ENCODE data around the gene HBG2.

HBG2 gene

GRCh38 chr11:5231111-5231510 lies 23.5 kb downstream of the HBG2 start:
- Histone ChIP-seq H4K91ac (ENCODE audit: low read depth, low read length, poor library complexity) (no peak overlapping the region), H2BK5ac (ENCODE audit: low read length) (no peak overlapping the region), H3K4me2 (ENCODE audit: insufficient read depth, low read length, poor library complexity, severe bottlenecking) (no peak overlapping the region), H3K18ac (ENCODE audit: low read length) (no peak overlapping the region), H3K4ac (ENCODE audit: low read length) (no peak overlapping the region), H3K14ac (ENCODE audit: low read length) (no peak overlapping the region), H4K8ac (ENCODE audit: low read depth, low read length) (no peak overlapping the region), H2AK5ac (ENCODE audit: low read depth, low read length) (no peak overlapping the region), H3K27ac (replicated peaks; ENCODE audit: low read length) (no peak overlapping the region), H3K9ac (ENCODE audit: low read depth, low read length, poor library complexity) (no peak overlapping the region), H3K27me3 (ENCODE audit: control insufficient read depth in 3 of 3, insufficient read depth in 3 of 3, low read depth in 1 of 3, low read length in 3 of 3) (no peaks in the 10 kb centered on the region), H3K4me3 (ENCODE audit: low read length in 2 of 2) (no peak overlapping the region), H3K79me1 (ENCODE audit: low read depth, low read length) (no peaks in the 10 kb centered on the region), H3K36me3 (replicated peaks in 1 of 2; ENCODE audit: control insufficient read depth in 2 of 2, insufficient read depth in 2 of 2, low read length in 2 of 2) (no peaks in the 10 kb centered on the region), H2BK15ac (ENCODE audit: low read length) (no peak overlapping the region), H2BK120ac (ENCODE audit: low read depth, low read length) (no peak overlapping the region), H3K23ac (ENCODE audit: low read depth, low read length, poor library complexity) (no peak overlapping the region), H3K9me3 (replicated peaks in 1 of 2; ENCODE audit: control insufficient read depth in 2 of 2, insufficient read depth in 1 of 2, low read depth in 1 of 2, low read length in 2 of 2) (no peaks in the 10 kb centered on the region), H3K4me1 (ENCODE audit: control insufficient read depth in 2 of 2, insufficient read depth in 1 of 2, low read depth in 1 of 2, low read length in 2 of 2) (peaks cover 0 to 3% of the 10 kb centered on the region in 2 donors), H2AFZ (ENCODE audit: low read length) (no peak overlapping the region), H2BK12ac (ENCODE audit: low read length) (no peak overlapping the region)
- no peak for DNase-seq (ENCODE audit: low spot score)
- WGBS, 2 donors (ENCODE audit: extremely low coverage in 2 of 2, insufficient read length in 2 of 2, insufficient replicate concordance in 1 of 2): no CpG with 5 or more reads among the region's 2 CpGs

- Histone ChIP-seq H4K91ac (ENCODE audit: low read depth, low read length, poor library complexity) (no peak overlapping the region), H3K27ac (replicated peaks; ENCODE audit: low read length) (no peak overlapping the region), H3K9me3 (replicated peaks in 1 of 2; ENCODE audit: control insufficient read depth in 2 of 2, insufficient read depth in 1 of 2, low read depth in 1 of 2, low read length in 2 of 2) (no peaks in the 10 kb centered on the region), H2BK15ac (ENCODE audit: low read length) (no peak overlapping the region), H2AFZ (ENCODE audit: low read length) (no peak overlapping the region), H3K27me3 (ENCODE audit: control insufficient read depth in 3 of 3, insufficient read depth in 3 of 3, low read depth in 1 of 3, low read length in 3 of 3) (no peaks in the 10 kb centered on the region), H2BK12ac (ENCODE audit: low read length) (no peak overlapping the region), H2AK5ac (ENCODE audit: low read depth, low read length) (no peak overlapping the region), H3K4me1 (ENCODE audit: control insufficient read depth in 2 of 2, insufficient read depth in 1 of 2, low read depth in 1 of 2, low read length in 2 of 2) (peaks cover 0 to 3% of the 10 kb centered on the region in 2 donors), H4K8ac (ENCODE audit: low read depth, low read length) (no peak overlapping the region), H3K79me1 (ENCODE audit: low read depth, low read length) (no peaks in the 10 kb centered on the region), H3K18ac (ENCODE audit: low read length) (no peak overlapping the region), H3K14ac (ENCODE audit: low read length) (no peak overlapping the region), H3K4me2 (ENCODE audit: insufficient read depth, low read length, poor library complexity, severe bottlenecking) (no peak overlapping the region), H3K23ac (ENCODE audit: low read depth, low read length, poor library complexity) (no peak overlapping the region), H3K4ac (ENCODE audit: low read length) (no peak overlapping the region), H2BK120ac (ENCODE audit: low read depth, low read length) (no peak overlapping the region), H2BK5ac (ENCODE audit: low read length) (no peak overlapping the region), H3K36me3 (replicated peaks in 1 of 2; ENCODE audit: control insufficient read depth in 2 of 2, insufficient read depth in 2 of 2, low read length in 2 of 2) (no peaks in the 10 kb centered on the region), H3K4me3 (ENCODE audit: low read length in 2 of 2) (no peak overlapping the region), H3K9ac (ENCODE audit: low read depth, low read length, poor library complexity) (no peak overlapping the region)
- no peak for DNase-seq (ENCODE audit: low spot score)
- WGBS, 2 donors (ENCODE audit: extremely low coverage in 2 of 2, insufficient read length in 2 of 2, insufficient replicate concordance in 1 of 2): 100% methylated on average over 1 of the region's 1 CpG; no CpG with 5 or more reads in 1 of the 2 donors
Measured at GRCh38 chr11:5230266-5230665, 24.3 kb downstream of the HBG2 start.

- WGBS, 2 donors (ENCODE audit: extremely low coverage in 2 of 2, insufficient read length in 2 of 2, insufficient replicate concordance in 1 of 2): no CpG with 5 or more reads among the region's 2 CpGs
- no peak for DNase-seq (ENCODE audit: low spot score)
Measured at GRCh38 chr11:5229796-5230195, 24.8 kb downstream of the HBG2 start.

GRCh38 chr11:5229356-5229755 lies 25.2 kb downstream of the HBG2 start:
- no peaks in the 10 kb centered on the region for H3K79me1 ChIP-seq (ENCODE audit: low read depth, low read length)

More at GRCh38 chr11:5229796-5230195, 24.8 kb downstream of the HBG2 start:
- Histone ChIP-seq H4K91ac (ENCODE audit: low read depth, low read length, poor library complexity) (no peak overlapping the region), H3K14ac (ENCODE audit: low read length) (no peak overlapping the region), H3K4me2 (ENCODE audit: insufficient read depth, low read length, poor library complexity, severe bottlenecking) (no peak overlapping the region), H3K9me3 (replicated peaks in 1 of 2; ENCODE audit: control insufficient read depth in 2 of 2, insufficient read depth in 1 of 2, low read depth in 1 of 2, low read length in 2 of 2) (no peaks in the 10 kb centered on the region), H4K8ac (ENCODE audit: low read depth, low read length) (no peak overlapping the region), H3K9ac (ENCODE audit: low read depth, low read length, poor library complexity) (no peak overlapping the region), H2BK120ac (ENCODE audit: low read depth, low read length) (no peak overlapping the region), H3K4ac (ENCODE audit: low read length) (no peak overlapping the region), H3K4me3 (ENCODE audit: low read length in 2 of 2) (no peak overlapping the region), H3K79me1 (ENCODE audit: low read depth, low read length) (no peaks in the 10 kb centered on the region), H2BK12ac (ENCODE audit: low read length) (no peak overlapping the region), H3K18ac (ENCODE audit: low read length) (no peak overlapping the region), H3K4me1 (ENCODE audit: control insufficient read depth in 2 of 2, insufficient read depth in 1 of 2, low read depth in 1 of 2, low read length in 2 of 2) (peaks cover 0 to 3% of the 10 kb centered on the region in 2 donors), H2BK5ac (ENCODE audit: low read length) (no peak overlapping the region), H2BK15ac (ENCODE audit: low read length) (no peak overlapping the region), H2AFZ (ENCODE audit: low read length) (no peak overlapping the region), H3K27ac (replicated peaks; ENCODE audit: low read length) (no peak overlapping the region), H3K27me3 (ENCODE audit: control insufficient read depth in 3 of 3, insufficient read depth in 3 of 3, low read depth in 1 of 3, low read length in 3 of 3) (no peaks in the 10 kb centered on the region), H3K36me3 (replicated peaks in 1 of 2; ENCODE audit: control insufficient read depth in 2 of 2, insufficient read depth in 2 of 2, low read length in 2 of 2) (no peaks in the 10 kb centered on the region), H3K23ac (ENCODE audit: low read depth, low read length, poor library complexity) (no peak overlapping the region), H2AK5ac (ENCODE audit: low read depth, low read length) (no peak overlapping the region)

More at GRCh38 chr11:5229356-5229755, 25.2 kb downstream of the HBG2 start:
- no peak overlapping the region for H3K9ac ChIP-seq (ENCODE audit: low read depth, low read length, poor library complexity)
- H3K4me1 ChIP-seq (ENCODE audit: control insufficient read depth in 2 of 2, insufficient read depth in 1 of 2, low read depth in 1 of 2, low read length in 2 of 2): peaks cover 0 to 3% of the 10 kb centered on the region in 2 donors
- no peak overlapping the region for H3K14ac ChIP-seq (ENCODE audit: low read length)
- no peak overlapping the region for H2BK12ac ChIP-seq (ENCODE audit: low read length)
- H2AK5ac ChIP-seq (ENCODE audit: low read depth, low read length): no peak overlapping the region
- no CpG with 5 or more reads among the region's 1 CpG for WGBS, 2 donors (ENCODE audit: extremely low coverage in 2 of 2, insufficient read length in 2 of 2, insufficient replicate concordance in 1 of 2)
- H2BK5ac ChIP-seq (ENCODE audit: low read length): no peak overlapping the region
- no peak overlapping the region for H4K8ac ChIP-seq (ENCODE audit: low read depth, low read length)
- H3K27me3 ChIP-seq (ENCODE audit: control insufficient read depth in 3 of 3, insufficient read depth in 3 of 3, low read depth in 1 of 3, low read length in 3 of 3): no peaks in the 10 kb centered on the region
- no peak overlapping the region for H3K27ac ChIP-seq (replicated peaks; ENCODE audit: low read length)
- H4K91ac ChIP-seq (ENCODE audit: low read depth, low read length, poor library complexity): no peak overlapping the region
- H3K4ac ChIP-seq (ENCODE audit: low read length): no peak overlapping the region
- H3K9me3 ChIP-seq (replicated peaks in 1 of 2; ENCODE audit: control insufficient read depth in 2 of 2, insufficient read depth in 1 of 2, low read depth in 1 of 2, low read length in 2 of 2): no peaks in the 10 kb centered on the region
- H2BK15ac ChIP-seq (ENCODE audit: low read length): no peak overlapping the region
- no peak overlapping the region for H3K23ac ChIP-seq (ENCODE audit: low read depth, low read length, poor library complexity)
- no peak overlapping the region for H2BK120ac ChIP-seq (ENCODE audit: low read depth, low read length)
- DNase-seq (ENCODE audit: low spot score): no peak
- H2AFZ ChIP-seq (ENCODE audit: low read length): no peak overlapping the region
- no peak overlapping the region for H3K4me3 ChIP-seq (ENCODE audit: low read length in 2 of 2)
- no peak overlapping the region for H3K18ac ChIP-seq (ENCODE audit: low read length)
- H3K4me2 ChIP-seq (ENCODE audit: insufficient read depth, low read length, poor library complexity, severe bottlenecking): no peak overlapping the region
- H3K36me3 ChIP-seq (replicated peaks in 1 of 2; ENCODE audit: control insufficient read depth in 2 of 2, insufficient read depth in 2 of 2, low read length in 2 of 2): no peaks in the 10 kb centered on the region

Measured in neuronal stem cell (in vitro differentiated cells).